ENCODE data around the gene CENPT. TPM values are rescaled to one million over a fixed set of nuclear protein-coding genes. Genes with fewer than 3 reads are reported as not detected.

Gene CENPT
- total RNA-seq, 1 donor from 2014 or later, result 36.2 TPM

- H3K27ac Mint-ChIP-seq, result peak overlapping the region; percentile 83
- H3K36me3 Mint-ChIP-seq, result peaks cover 10% of the 10 kb centered on the region
- H3K9me3 Mint-ChIP-seq, result no peaks in the 10 kb centered on the region
- DNase-seq (ENCODE audit: low spot score), result no peak
- Histone ChIP-seq H3K4me3 (peak overlapping the region; percentile 95), H3F3A (ENCODE audit: low read depth) (peaks cover 32% of the 10 kb centered on the region), H3K27me3 (no peaks in the 10 kb centered on the region), H3K9me3 (ENCODE audit: low read depth) (no peaks in the 10 kb centered on the region), H3K9ac (peak overlapping the region; percentile 89), H3K4me2 (peak overlapping the region; percentile 97), H2AFZ (replicated peaks) (peak overlapping the region; percentile 94), H3K36me3 (no peaks in the 10 kb centered on the region), H4K20me1 (ENCODE audit: low read depth) (peaks cover 14% of the 10 kb centered on the region), H3K27ac (no peak overlapping the region), H3K4me1 (peaks cover 9% of the 10 kb centered on the region), H3K79me2 (ENCODE audit: low read depth) (peaks cover 30% of the 10 kb centered on the region)
- TF ChIP-seq EZH2phosphoT487 (IDR thresholded peaks at IDR 0.05) (no peak), CTCF (IDR thresholded peaks at IDR 0.05) (no peak), EZH2 (IDR thresholded peaks at IDR 0.05) (no peak)
- H3K27me3 Mint-ChIP-seq (ENCODE audit: insufficient read depth, low read depth), result peaks cover 5% of the 10 kb centered on the region
- H3K4me3 Mint-ChIP-seq, result peak overlapping the region; percentile 96
- peaks cover 18% of the 10 kb centered on the region for H3K4me1 Mint-ChIP-seq
These were observed 26.2 kb upstream of the CENPT start for GRCh38 chr16:67873435-67874370.

GRCh38 chr16:67872631-67873434, 25.3 kb upstream of the CENPT start, which contains the start of gene EDC4:
TSS of gene EDC4 (plus strand) at chr16:67873052. CDS start at chr16:67873262, 210 bp downstream.
- H3K36me3 ChIP-seq, result no peaks in the 10 kb centered on the region
- Mint-ChIP-seq H3K27ac (peak within 1 kb of the TSS; percentile 83), H3K36me3 (peaks cover 11% of the 10 kb centered on the region), H3K4me3 (peak within 1 kb of the TSS; percentile 96), H3K4me1 (peaks cover 18% of the 10 kb centered on the region), H3K27me3 (ENCODE audit: insufficient read depth, low read depth) (peaks cover 5% of the 10 kb centered on the region), H3K9me3 (no peaks in the 10 kb centered on the region)
- H2AFZ ChIP-seq (replicated peaks), result peak within 1 kb of the TSS; percentile 94
- H3K9me3 ChIP-seq (ENCODE audit: low read depth), result no peaks in the 10 kb centered on the region
- H3K79me2 ChIP-seq (ENCODE audit: low read depth), result peaks cover 30% of the 10 kb centered on the region
- H3K27ac ChIP-seq, result peak within 1 kb of the TSS; percentile 11
- H3K4me1 ChIP-seq, result peaks cover 9% of the 10 kb centered on the region
- TF ChIP-seq EZH2phosphoT487 (IDR thresholded peaks at IDR 0.05) (no peak), EZH2 (IDR thresholded peaks at IDR 0.05) (no peak), CTCF (IDR thresholded peaks at IDR 0.05) (no peak)
- H3K4me3 ChIP-seq, result peak within 1 kb of the TSS; percentile 95
- no peaks in the 10 kb centered on the region for H3K27me3 ChIP-seq
- peaks cover 14% of the 10 kb centered on the region for H4K20me1 ChIP-seq (ENCODE audit: low read depth)
- H3F3A ChIP-seq (ENCODE audit: low read depth), result peaks cover 32% of the 10 kb centered on the region
- DNase-seq (ENCODE audit: low spot score), result peak; percentile 75
- peak within 1 kb of the TSS; percentile 97 for H3K4me2 ChIP-seq
- peak within 1 kb of the TSS; percentile 89 for H3K9ac ChIP-seq

GRCh38 chr16:67872131-67872630, 24.7 kb upstream of the CENPT start:
- Histone ChIP-seq H3K79me2 (ENCODE audit: low read depth) (peaks cover 36% of the 10 kb centered on the region), H2AFZ (replicated peaks) (peak overlapping the region; percentile 94), H3K9ac (no peak overlapping the region), H4K20me1 (ENCODE audit: low read depth) (peaks cover 14% of the 10 kb centered on the region), H3K4me2 (peak overlapping the region; percentile 97), H3K4me3 (peak overlapping the region; percentile 95), H3K27ac (peak overlapping the region; percentile 11), H3F3A (ENCODE audit: low read depth) (peaks cover 32% of the 10 kb centered on the region), H3K9me3 (ENCODE audit: low read depth) (no peaks in the 10 kb centered on the region), H3K4me1 (peaks cover 9% of the 10 kb centered on the region), H3K36me3 (no peaks in the 10 kb centered on the region), H3K27me3 (no peaks in the 10 kb centered on the region)
- Mint-ChIP-seq H3K4me3 (peak overlapping the region; percentile 96), H3K4me1 (peaks cover 18% of the 10 kb centered on the region), H3K27me3 (ENCODE audit: insufficient read depth, low read depth) (peaks cover 5% of the 10 kb centered on the region), H3K9me3 (no peaks in the 10 kb centered on the region), H3K36me3 (peaks cover 11% of the 10 kb centered on the region), H3K27ac (peak overlapping the region; percentile 79)
- DNase-seq (ENCODE audit: low spot score), result no peak
- no peak for TF ChIP-seq EZH2 (IDR thresholded peaks at IDR 0.05)
- TF ChIP-seq EZH2phosphoT487 (IDR thresholded peaks at IDR 0.05), result no peak

Measured in neural progenitor cell (in vitro differentiated cells).